Parathyroid adenoma (tissue), 2 donors: ENCODE results near the gene CDK5.
"Not testable (repeated sequence)": the region's sequence is repeated elsewhere in the genome, so short reads cannot be mapped to it uniquely, and the experiment has no call there.

Source experiments
- H2AFZ ChIP-seq: fragments of 300-600 bp; sonication (generic); one replicate; pipeline ENCODE4 v1.7.0; 2017; ENCODE audit warnings: antibody characterized with exemption, mild to moderate bottlenecking
- H3K27ac ChIP-seq: fragments of 300-600 bp; sonication (generic); one replicate; pipeline ENCODE4 v1.7.0; 2017
- H3K27me3 ChIP-seq: fragments of 300-600 bp; sonication (generic); one replicate; pipeline ENCODE4 v1.7.0; 2017; ENCODE audit warnings: low read length; ENCODE audit not compliant: control insufficient read depth, insufficient read depth
- H3K36me3 ChIP-seq: fragments of 300-600 bp; sonication (generic); one replicate; pipeline ENCODE4 v1.7.0; 2017; ENCODE audit warnings: low read length; ENCODE audit not compliant: control insufficient read depth, insufficient read depth
- H3K4me1 ChIP-seq: fragments of 300-600 bp; sonication (generic); one replicate; pipeline ENCODE4 v1.7.0; 2017; ENCODE audit warnings: control low read depth
- H3K4me2 ChIP-seq: fragments of 300-600 bp; sonication (generic); one replicate; pipeline ENCODE4 v1.7.0; 2017; ENCODE audit warnings: low read length
- H3K4me3 ChIP-seq: fragments of 300-600 bp; sonication (generic); one replicate; pipeline ENCODE4 v1.7.0; 2017; ENCODE audit warnings: low read depth, low read length
- H3K79me2 ChIP-seq: fragments of 300-600 bp; sonication (generic); one replicate; pipeline ENCODE4 v1.7.0; 2017; ENCODE audit warnings: control low read depth
- H3K9ac ChIP-seq: fragments of 300-600 bp; sonication (generic); one replicate; pipeline ENCODE4 v1.7.0; 2017; ENCODE audit warnings: mild to moderate bottlenecking
- H3K9me3 ChIP-seq: fragments of 300-600 bp; sonication (generic); one replicate; pipeline ENCODE4 v1.7.0; 2017; ENCODE audit warnings: low read length; ENCODE audit not compliant: control insufficient read depth
- TF ChIP-seq, protein P1 (sequence below): fragments of 300-600 bp; sonication (generic); IDR thresholded peaks from one replicate; pipeline ENCODE4 v1.7.0; 2017; ENCODE audit warnings: antibody characterized with exemption, mild to moderate bottlenecking
- donor health status: primary hyperparathyroidism.

The CDK5 gene

GRCh38 chr7:151032936-151033863 lies 24.5 kb downstream of the CDK5 start:
- H3K9ac ChIP-seq: no peak overlapping the region
- TF ChIP-seq, protein P1, sequence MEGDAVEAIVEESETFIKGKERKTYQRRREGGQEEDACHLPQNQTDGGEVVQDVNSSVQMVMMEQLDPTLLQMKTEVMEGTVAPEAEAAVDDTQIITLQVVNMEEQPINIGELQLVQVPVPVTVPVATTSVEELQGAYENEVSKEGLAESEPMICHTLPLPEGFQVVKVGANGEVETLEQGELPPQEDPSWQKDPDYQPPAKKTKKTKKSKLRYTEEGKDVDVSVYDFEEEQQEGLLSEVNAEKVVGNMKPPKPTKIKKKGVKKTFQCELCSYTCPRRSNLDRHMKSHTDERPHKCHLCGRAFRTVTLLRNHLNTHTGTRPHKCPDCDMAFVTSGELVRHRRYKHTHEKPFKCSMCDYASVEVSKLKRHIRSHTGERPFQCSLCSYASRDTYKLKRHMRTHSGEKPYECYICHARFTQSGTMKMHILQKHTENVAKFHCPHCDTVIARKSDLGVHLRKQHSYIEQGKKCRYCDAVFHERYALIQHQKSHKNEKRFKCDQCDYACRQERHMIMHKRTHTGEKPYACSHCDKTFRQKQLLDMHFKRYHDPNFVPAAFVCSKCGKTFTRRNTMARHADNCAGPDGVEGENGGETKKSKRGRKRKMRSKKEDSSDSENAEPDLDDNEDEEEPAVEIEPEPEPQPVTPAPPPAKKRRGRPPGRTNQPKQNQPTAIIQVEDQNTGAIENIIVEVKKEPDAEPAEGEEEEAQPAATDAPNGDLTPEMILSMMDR: no peak
- no peak overlapping the region for H3K4me2 ChIP-seq
- peaks cover 27% of the 10 kb centered on the region for H3K79me2 ChIP-seq
- H3K4me1 ChIP-seq: peaks cover 3% of the 10 kb centered on the region
- H3K27ac ChIP-seq: no peak overlapping the region
- H2AFZ ChIP-seq: no peak overlapping the region
- no peaks in the 10 kb centered on the region for H3K36me3 ChIP-seq
- H3K27me3 ChIP-seq: no peaks in the 10 kb centered on the region
- no peak overlapping the region for H3K4me3 ChIP-seq
- no peaks in the 10 kb centered on the region for H3K9me3 ChIP-seq

DNA sequence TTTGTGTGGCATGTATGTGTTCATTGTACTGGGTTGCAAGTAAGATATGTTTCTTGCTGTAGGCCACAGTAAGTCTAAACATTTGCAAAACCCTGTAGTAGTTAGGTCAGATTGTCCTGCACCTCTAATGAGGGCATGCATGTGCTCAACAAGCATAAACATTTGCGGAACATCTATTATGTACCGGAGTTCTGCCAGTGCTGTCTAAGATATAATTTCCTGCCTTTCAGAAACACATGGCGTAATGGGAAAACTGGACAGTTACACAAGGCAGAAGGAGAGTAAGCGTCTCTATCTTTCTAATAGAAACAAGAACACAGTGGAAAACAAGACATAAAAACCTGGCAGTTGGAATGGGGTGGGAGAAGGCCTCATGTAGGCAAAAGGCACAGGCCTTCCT lies 26.7 kb downstream of the CDK5 start:
- Histone ChIP-seq H3K9me3 (no peaks in the 10 kb centered on the region), H3K79me2 (peaks cover 27% of the 10 kb centered on the region), H2AFZ (no peak overlapping the region), H3K4me3 (no peak overlapping the region), H3K27me3 (no peaks in the 10 kb centered on the region), H3K27ac (no peak overlapping the region), H3K36me3 (no peaks in the 10 kb centered on the region), H3K4me2 (no peak overlapping the region), H3K4me1 (peaks cover 3% of the 10 kb centered on the region), H3K9ac (no peak overlapping the region)
- TF ChIP-seq, protein P1: no peak

GRCh38 chr7:151028948-151029501 lies 28.7 kb downstream of the CDK5 start:
- Histone ChIP-seq H3K79me2 (peaks cover 23% of the 10 kb centered on the region), H3K27ac (peak overlapping the region; percentile 59), H3K4me1 (peaks cover 3% of the 10 kb centered on the region), H3K4me3 (peak overlapping the region; percentile 88), H2AFZ (peak overlapping the region; percentile 95), H3K9me3 (no peaks in the 10 kb centered on the region), H3K27me3 (no peaks in the 10 kb centered on the region), H3K9ac (no peak overlapping the region), H3K4me2 (peak overlapping the region; percentile 81), H3K36me3 (no peaks in the 10 kb centered on the region)
- TF ChIP-seq, protein P1: peak; percentile 2

DNA sequence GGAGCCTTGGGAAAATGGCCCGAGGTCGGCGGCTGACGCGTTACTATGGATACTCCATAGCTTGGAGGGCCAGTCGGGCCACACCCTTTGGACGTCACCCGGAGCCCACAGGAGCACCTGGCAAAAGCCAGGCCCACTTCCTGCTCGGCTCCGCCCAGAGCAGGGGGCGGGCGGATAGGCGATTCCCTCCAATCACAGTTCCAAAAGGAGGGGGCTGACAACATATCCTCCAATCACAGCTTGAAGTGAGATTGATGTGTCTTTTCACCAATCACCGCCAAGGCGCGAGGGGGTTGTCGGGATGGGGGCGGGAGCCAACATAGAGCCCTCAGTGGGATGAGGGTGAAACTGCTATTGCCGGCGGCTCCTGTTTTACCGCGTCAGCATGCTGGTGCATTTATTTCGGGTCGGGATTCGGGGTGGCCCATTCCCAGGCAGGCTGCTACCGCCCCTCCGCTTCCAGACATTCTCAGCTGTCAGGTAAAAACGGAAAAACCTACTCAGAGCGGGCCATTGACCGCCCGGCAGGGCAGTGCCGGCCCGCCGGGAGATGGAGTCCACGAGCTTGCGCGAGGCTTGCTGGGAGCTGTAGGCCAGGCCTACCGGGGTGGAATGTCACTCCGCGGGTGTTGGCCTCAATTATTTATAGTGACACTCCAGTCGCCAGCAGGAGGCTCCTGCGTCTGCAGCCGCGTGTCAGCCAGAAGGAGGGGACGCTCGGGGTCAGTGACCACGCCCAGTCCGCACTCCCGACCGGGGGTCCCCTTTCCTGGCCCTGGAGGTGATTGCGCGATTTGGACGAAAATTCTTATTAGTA lies 29.4 kb downstream of the CDK5 start, which contains the start of gene ABCB8:
Gene ABCB8 (plus strand): TSS at position 320 of the 817 bp plus-strand sequence. CDS start 66 bp downstream, at position 386.
- no peaks in the 10 kb centered on the region for H3K36me3 ChIP-seq
- no peaks in the 10 kb centered on the region for H3K9me3 ChIP-seq
- peak within 1 kb of the TSS; percentile 81 for H3K4me2 ChIP-seq
- H2AFZ ChIP-seq: peak within 1 kb of the TSS; percentile 95
- H3K27ac ChIP-seq: peak within 1 kb of the TSS; percentile 59
- H3K4me3 ChIP-seq: peak within 1 kb of the TSS; percentile 88
- H3K79me2 ChIP-seq: peaks cover 21% of the 10 kb centered on the region
- TF ChIP-seq, protein P1: peak; percentile 84
- H3K27me3 ChIP-seq: no peaks in the 10 kb centered on the region
- H3K4me1 ChIP-seq: peaks cover 3% of the 10 kb centered on the region
- H3K9ac ChIP-seq: no peak within 1 kb of the TSS

GRCh38 chr7:151027728-151028130 lies 30.0 kb downstream of the CDK5 start:
- H3K9me3 ChIP-seq, H3K27me3 ChIP-seq, H3K36me3 ChIP-seq, H3K4me1 ChIP-seq, H3K9ac ChIP-seq: not testable (repeated sequence)
- Histone ChIP-seq H3K79me2 (peaks cover 19% of the 10 kb centered on the region), H3K27ac (peak overlapping the region; percentile 59), H3K4me3 (peak overlapping the region; percentile 88), H2AFZ (peak overlapping the region; percentile 95), H3K4me2 (peak overlapping the region; percentile 77)

DNA sequence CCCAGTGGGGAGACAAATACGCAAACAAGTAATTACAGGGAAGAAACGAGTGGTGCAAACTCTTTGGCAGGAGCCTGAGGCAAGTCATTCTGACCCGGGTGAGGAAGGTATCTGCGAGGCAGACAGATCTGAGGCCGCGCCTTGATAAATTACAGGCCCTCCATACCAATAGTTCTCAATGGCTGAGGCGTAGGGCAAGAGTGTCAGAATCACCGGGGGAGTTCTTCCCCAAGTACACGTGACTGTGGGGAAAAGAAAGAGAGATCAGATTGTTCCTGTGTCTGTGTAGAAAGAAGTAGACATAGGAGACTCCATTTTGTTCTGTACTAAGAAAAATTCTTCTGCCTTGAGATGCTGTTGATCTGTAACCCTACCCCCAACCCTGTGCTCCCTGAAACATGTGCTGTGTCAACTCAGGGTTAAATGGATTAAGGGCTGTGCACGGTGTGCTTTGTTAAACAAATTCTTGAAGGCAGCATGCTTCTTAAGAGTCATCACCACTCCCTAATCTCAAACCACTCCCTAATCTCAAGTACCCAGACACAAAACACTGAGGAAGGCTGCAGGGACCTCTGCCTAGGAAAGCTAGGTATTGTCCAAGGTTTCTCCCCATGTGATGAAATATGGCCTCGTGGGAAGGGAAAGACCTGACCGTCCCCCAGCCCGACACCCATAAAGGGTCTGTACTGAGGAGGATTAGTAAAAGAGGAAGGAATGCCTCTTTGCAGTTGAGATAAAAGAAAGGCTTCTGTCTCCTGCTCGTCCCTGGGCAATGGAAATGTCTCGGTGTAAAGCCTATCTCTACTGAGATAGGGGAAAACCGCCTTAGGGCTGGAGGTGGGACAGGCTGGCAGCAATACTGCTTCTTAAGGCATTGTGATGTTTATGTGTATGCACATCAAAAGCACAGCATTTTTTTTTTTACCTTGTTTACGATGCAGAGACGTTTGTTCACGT lies 30.6 kb downstream of the CDK5 start:
- not testable (repeated sequence) for H3K27me3 ChIP-seq, H3K27ac ChIP-seq, H3K4me1 ChIP-seq, H3K36me3 ChIP-seq, H3K9me3 ChIP-seq, H3K9ac ChIP-seq, H3K4me3 ChIP-seq
- H3K79me2 ChIP-seq: peaks cover 15% of the 10 kb centered on the region
- H2AFZ ChIP-seq: peak overlapping the region; percentile 95
- peak overlapping the region; percentile 77 for H3K4me2 ChIP-seq
